ENCODE data around the gene ITPR3. TPM values are rescaled to one million over a fixed set of nuclear protein-coding genes. Genes with fewer than 3 reads are reported as not detected.
A peak's percentile ranks its signal among the peaks of the same experiment; 100 is the strongest.

ITPR3 gene
- total RNA-seq, 2 donors from 2014 or later = 29.6 to 33.3 TPM

DNA sequence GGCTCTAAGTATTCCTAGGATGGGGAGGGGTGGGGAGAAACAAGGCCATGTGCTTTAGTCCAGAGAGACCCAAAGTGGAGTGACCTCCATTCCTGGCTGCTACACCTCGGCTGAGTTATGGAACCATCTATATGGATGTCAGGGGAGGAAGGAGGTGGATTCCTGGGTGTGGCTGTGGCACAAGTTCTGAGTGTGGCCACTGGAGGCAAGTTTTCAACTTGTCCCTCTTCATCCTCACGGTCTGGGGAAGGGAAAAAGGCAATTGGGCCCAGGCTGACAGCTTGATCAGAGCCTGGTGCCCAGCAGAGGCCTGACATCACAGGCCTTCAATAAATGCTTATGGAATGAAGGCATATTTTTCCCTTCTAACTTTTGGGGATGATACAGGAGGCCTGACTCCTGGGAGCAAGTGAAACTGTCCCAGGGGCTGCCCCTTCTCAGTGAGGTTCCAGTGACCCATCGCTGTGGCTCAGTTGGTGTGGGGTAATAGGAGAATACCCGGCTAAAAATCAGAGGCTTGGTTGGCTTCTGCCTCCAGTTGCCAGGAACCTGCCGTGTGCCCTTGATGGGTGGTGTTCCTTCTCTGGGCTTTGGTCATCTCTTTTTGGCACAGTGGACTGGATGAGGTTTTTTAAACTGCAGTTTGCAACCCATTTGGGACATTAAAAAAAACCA lies 1.8 kb upstream of the ITPR3 start:
- H3K27me3 ChIP-seq (ENCODE audit: control insufficient read depth, insufficient read depth, low read length, poor library complexity, severe bottlenecking) = peaks cover 33% of the 10 kb centered on the region
- H3K9ac ChIP-seq (ENCODE audit: extremely low read depth, low read length, poor library complexity, severe bottlenecking) = no peak overlapping the region
- no peak overlapping the region for H3K27ac ChIP-seq (ENCODE audit: low read depth, low read length)
- H3K4me1 Mint-ChIP-seq = peaks cover 28% of the 10 kb centered on the region
- peaks cover 7% of the 10 kb centered on the region for H3K36me3 Mint-ChIP-seq (ENCODE audit: low read depth)
- TF ChIP-seq, protein P1, sequence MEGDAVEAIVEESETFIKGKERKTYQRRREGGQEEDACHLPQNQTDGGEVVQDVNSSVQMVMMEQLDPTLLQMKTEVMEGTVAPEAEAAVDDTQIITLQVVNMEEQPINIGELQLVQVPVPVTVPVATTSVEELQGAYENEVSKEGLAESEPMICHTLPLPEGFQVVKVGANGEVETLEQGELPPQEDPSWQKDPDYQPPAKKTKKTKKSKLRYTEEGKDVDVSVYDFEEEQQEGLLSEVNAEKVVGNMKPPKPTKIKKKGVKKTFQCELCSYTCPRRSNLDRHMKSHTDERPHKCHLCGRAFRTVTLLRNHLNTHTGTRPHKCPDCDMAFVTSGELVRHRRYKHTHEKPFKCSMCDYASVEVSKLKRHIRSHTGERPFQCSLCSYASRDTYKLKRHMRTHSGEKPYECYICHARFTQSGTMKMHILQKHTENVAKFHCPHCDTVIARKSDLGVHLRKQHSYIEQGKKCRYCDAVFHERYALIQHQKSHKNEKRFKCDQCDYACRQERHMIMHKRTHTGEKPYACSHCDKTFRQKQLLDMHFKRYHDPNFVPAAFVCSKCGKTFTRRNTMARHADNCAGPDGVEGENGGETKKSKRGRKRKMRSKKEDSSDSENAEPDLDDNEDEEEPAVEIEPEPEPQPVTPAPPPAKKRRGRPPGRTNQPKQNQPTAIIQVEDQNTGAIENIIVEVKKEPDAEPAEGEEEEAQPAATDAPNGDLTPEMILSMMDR (conservative IDR thresholded peaks at IDR 0.05) = peak; percentile 29
- 37 to 67% methylated on average over 3 to 5 of the region's 5 CpGs for WGBS, 2 experiments (ENCODE audit: insufficient coverage in 1 of 2, insufficient read length in 1 of 2)
- H3K4me3 ChIP-seq (ENCODE audit: low read length) = no peak overlapping the region
- no peaks in the 10 kb centered on the region for H3K9me3 ChIP-seq (ENCODE audit: control insufficient read depth, low read length)
- H3K27ac Mint-ChIP-seq = no peak overlapping the region
- H3K36me3 ChIP-seq (ENCODE audit: control insufficient read depth, insufficient read depth, low read length) = no peaks in the 10 kb centered on the region
- H3K4me3 Mint-ChIP-seq = peak overlapping the region; percentile 79
- no peak for DNase-seq
- no peaks in the 10 kb centered on the region for H3K4me1 ChIP-seq (ENCODE audit: control insufficient read depth, insufficient read depth, low read length)
- peaks cover 21% of the 10 kb centered on the region for H3K27me3 Mint-ChIP-seq (ENCODE audit: insufficient read depth)
- H3K9me3 Mint-ChIP-seq = no peaks in the 10 kb centered on the region

DNA sequence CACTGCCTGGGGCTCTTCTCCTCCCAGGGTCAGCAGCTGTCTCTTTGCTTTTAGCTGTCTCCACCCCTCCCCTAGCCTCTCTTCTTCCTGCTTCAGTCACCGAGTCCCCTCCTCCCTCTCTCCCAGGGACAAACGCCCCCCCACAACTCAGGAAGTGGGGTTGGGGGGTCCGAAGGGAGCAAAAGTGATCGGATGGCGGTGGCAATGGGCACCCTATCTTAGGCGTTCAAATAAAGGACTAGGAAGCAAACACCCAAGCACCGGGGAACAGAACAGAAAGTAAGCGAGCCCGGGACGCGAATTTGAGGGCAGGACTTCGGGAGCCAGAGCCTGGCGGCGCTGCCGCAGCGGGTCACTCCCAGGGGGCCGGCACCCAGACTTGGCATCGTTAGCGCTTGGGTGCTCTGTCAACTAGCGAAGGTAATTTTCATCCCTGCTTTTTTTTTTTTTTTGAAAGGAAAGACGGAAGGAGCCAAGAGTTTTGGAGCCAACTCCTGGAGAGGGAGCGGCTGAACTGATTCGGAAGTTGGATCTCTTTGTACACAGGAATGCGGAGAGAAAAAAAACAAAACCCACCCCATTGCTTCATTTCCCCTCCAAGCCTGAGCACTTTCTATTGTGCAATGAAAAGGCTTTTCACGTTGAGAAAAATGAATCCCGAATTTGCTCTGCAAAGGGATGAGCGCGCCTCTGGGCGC lies 815 bp upstream of the ITPR3 start:
- TF ChIP-seq, protein P1 (conservative IDR thresholded peaks at IDR 0.05) = no peak
- Histone ChIP-seq H3K4me3 (ENCODE audit: low read length) (peak overlapping the region; percentile 86), H3K9ac (ENCODE audit: extremely low read depth, low read length, poor library complexity, severe bottlenecking) (peak overlapping the region; percentile 28), H3K4me1 (ENCODE audit: control insufficient read depth, insufficient read depth, low read length) (no peaks in the 10 kb centered on the region), H3K27ac (ENCODE audit: low read depth, low read length) (no peak overlapping the region), H3K9me3 (ENCODE audit: control insufficient read depth, low read length) (no peaks in the 10 kb centered on the region), H3K36me3 (ENCODE audit: control insufficient read depth, insufficient read depth, low read length) (no peaks in the 10 kb centered on the region), H3K27me3 (ENCODE audit: control insufficient read depth, insufficient read depth, low read length, poor library complexity, severe bottlenecking) (peaks cover 33% of the 10 kb centered on the region)
- no peaks in the 10 kb centered on the region for H3K9me3 Mint-ChIP-seq
- H3K36me3 Mint-ChIP-seq (ENCODE audit: low read depth) = peaks cover 7% of the 10 kb centered on the region
- H3K4me1 Mint-ChIP-seq = peaks cover 31% of the 10 kb centered on the region
- peak; percentile 76 for DNase-seq
- 0 to 2% methylated on average over 9 to 29 of the region's 29 CpGs for whole genome bisulfite sequencing, 2 experiments (ENCODE audit: insufficient coverage in 1 of 2, insufficient read length in 1 of 2)
- peaks cover 19% of the 10 kb centered on the region for H3K27me3 Mint-ChIP-seq (ENCODE audit: insufficient read depth)
- peak overlapping the region; percentile 87 for H3K27ac Mint-ChIP-seq
- H3K4me3 Mint-ChIP-seq = peak overlapping the region; percentile 79

DNA sequence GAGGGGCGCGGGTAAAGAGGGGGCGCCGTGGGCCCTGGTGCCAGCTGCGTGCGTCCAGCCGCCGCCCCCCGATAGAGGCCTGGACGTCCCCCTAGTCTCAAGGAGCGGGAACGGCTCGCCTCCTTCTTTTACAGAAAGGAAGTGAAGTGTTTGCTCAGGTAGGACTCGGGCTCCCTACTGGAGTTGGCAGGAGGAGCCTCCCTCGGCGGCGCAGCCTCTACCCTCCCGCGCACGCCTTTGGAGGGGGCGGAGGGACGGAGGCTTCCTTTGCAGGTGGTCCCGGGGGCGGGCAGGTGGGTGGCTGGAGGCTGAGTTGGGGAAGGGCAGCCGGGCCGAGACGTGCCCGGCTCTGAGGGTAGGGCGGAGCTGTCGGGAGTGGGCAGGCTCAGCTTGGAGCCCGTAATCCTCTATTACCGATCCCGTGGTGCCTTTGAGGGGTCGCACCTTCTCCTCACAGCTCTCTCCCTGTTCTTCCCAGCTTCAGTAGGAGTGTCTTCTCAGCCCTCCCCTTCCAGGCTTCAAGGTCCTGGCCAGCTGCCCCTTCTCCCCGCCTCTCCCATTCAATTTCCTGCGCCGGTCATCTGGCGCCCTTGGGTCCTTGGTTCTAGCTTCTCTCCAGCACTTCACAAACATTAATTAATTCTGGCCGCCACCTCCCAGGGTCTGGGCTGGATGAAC lies 728 bp downstream of the ITPR3 start:
- H3K9ac ChIP-seq (ENCODE audit: extremely low read depth, low read length, poor library complexity, severe bottlenecking) = peak overlapping the region; percentile 15
- Mint-ChIP-seq H3K9me3 (no peaks in the 10 kb centered on the region), H3K36me3 (ENCODE audit: low read depth) (peaks cover 7% of the 10 kb centered on the region), H3K27me3 (ENCODE audit: insufficient read depth) (peaks cover 19% of the 10 kb centered on the region), H3K4me1 (peaks cover 33% of the 10 kb centered on the region), H3K4me3 (peak overlapping the region; percentile 79), H3K27ac (peak overlapping the region; percentile 37)
- no peaks in the 10 kb centered on the region for H3K9me3 ChIP-seq (ENCODE audit: control insufficient read depth, low read length)
- peak overlapping the region; percentile 83 for H3K4me3 ChIP-seq (ENCODE audit: low read length)
- 6 to 14% methylated on average over 11 to 39 of the region's 39 CpGs for WGBS, 2 experiments (ENCODE audit: insufficient coverage in 1 of 2, insufficient read length in 1 of 2)
- no peaks in the 10 kb centered on the region for H3K36me3 ChIP-seq (ENCODE audit: control insufficient read depth, insufficient read depth, low read length)
- TF ChIP-seq, protein P1 (conservative IDR thresholded peaks at IDR 0.05) = no peak
- H3K4me1 ChIP-seq (ENCODE audit: control insufficient read depth, insufficient read depth, low read length) = no peaks in the 10 kb centered on the region
- DNase-seq = peak; percentile 92
- peaks cover 33% of the 10 kb centered on the region for H3K27me3 ChIP-seq (ENCODE audit: control insufficient read depth, insufficient read depth, low read length, poor library complexity, severe bottlenecking)
- H3K27ac ChIP-seq (ENCODE audit: low read depth, low read length) = no peak overlapping the region

Data from endodermal cell (in vitro differentiated cells).